ENCODE results near the gene KIAA0825.

The KIAA0825 gene

DNA sequence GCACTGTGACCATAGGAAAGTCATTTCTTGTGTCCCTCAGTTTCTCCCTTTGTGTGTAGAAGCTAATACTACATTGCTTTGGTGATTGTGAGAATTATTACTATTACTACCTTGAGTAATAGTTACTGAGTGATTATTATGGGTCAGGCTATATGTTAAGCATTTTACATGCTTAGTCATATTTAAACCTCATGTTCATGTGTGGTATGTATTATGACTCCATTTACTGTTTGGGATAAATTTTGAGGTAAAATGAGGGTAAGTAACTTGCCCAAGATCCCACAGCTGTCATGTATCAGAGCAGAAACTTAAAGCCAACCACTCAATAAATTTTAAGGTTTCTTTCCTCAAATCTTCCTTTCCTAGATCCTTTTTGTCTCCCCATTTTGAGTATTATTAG, 28.4 kb upstream of the KIAA0825 start:
- TF ChIP-seq, protein P1, sequence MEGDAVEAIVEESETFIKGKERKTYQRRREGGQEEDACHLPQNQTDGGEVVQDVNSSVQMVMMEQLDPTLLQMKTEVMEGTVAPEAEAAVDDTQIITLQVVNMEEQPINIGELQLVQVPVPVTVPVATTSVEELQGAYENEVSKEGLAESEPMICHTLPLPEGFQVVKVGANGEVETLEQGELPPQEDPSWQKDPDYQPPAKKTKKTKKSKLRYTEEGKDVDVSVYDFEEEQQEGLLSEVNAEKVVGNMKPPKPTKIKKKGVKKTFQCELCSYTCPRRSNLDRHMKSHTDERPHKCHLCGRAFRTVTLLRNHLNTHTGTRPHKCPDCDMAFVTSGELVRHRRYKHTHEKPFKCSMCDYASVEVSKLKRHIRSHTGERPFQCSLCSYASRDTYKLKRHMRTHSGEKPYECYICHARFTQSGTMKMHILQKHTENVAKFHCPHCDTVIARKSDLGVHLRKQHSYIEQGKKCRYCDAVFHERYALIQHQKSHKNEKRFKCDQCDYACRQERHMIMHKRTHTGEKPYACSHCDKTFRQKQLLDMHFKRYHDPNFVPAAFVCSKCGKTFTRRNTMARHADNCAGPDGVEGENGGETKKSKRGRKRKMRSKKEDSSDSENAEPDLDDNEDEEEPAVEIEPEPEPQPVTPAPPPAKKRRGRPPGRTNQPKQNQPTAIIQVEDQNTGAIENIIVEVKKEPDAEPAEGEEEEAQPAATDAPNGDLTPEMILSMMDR (IDR thresholded peaks at IDR 0.05; ENCODE audit: low read depth, low read length), result no peak
- H3K4me3 ChIP-seq (replicated peaks in 1 of 2; ENCODE audit: low read depth in 2 of 2, low read length in 2 of 2), result no peak overlapping the region
- DNase-seq (ENCODE audit: low read depth in 2 of 2), result no peak

DNA sequence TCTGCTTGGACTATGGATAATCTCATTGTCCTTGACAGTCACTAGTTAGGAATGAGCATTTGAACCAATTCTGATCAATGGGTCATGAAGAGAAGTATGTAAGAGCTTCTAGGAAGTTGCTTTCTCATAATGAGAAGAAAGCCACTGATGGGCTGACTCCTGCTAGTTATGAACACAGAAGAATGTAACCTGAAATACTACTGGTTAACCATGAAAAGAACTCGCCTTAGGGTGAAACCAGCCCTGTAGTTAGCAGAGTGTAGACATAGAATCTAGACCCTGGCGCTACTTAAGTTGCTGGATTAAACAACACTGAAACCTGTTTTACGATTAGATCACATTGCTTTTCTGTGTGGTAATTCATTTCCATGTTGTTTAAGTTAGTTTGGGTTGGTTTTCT, 26.6 kb upstream of the KIAA0825 start:
- TF ChIP-seq, protein P1 (IDR thresholded peaks at IDR 0.05; ENCODE audit: low read depth, low read length), result no peak
- DNase-seq (ENCODE audit: low read depth in 2 of 2), result no peak
- H3K4me3 ChIP-seq (replicated peaks in 1 of 2; ENCODE audit: low read depth in 2 of 2, low read length in 2 of 2), result no peak overlapping the region

DNA sequence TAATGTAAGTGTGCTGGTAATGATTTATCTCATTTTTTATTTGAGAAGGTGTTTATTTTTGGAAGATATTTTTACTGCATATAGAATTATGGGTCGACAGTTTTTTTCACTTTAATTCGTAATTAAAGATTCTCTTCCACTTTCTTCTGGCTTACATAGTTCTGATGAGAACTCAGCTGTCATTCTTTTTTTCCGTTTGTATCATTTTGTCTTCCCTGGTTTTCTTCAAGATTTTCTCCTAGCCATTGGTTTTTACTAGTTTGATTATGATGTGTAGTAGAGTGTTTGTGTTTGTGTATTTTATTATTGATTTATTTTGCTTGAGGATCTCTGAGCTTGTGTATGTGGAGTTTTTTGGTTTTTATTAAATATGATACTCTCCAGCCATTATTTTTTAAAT, 21.8 kb upstream of the KIAA0825 start:
- DNase-seq (ENCODE audit: low read depth in 2 of 2), result no peak
- TF ChIP-seq, protein P1 (IDR thresholded peaks at IDR 0.05; ENCODE audit: low read depth, low read length), result no peak
- H3K4me3 ChIP-seq (replicated peaks in 1 of 2; ENCODE audit: low read depth in 2 of 2, low read length in 2 of 2), result no peak overlapping the region

DNA sequence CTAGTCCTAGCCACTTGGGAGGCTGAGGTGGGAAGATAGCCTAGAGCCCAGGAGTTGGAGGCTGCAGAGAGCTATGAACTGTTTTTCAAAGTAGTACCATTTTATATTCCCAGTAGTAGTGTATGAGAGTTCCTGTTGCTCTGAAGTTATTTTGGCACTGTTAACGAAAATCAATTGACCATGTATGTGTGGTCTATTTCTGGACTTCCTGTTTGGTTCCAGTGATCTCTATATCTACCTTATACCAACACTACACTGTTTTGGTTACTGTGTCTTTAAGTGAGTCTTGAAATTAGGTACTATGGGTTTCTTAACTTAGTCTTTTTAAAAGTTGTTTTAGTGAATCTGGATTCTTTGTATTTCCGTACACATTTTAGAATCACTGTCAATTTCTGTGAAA, 13.6 kb upstream of the KIAA0825 start:
- DNase-seq (ENCODE audit: low read depth in 2 of 2), result no peak
- TF ChIP-seq, protein P1 (IDR thresholded peaks at IDR 0.05; ENCODE audit: low read depth, low read length), result no peak
- no peak overlapping the region for H3K4me3 ChIP-seq (replicated peaks in 1 of 2; ENCODE audit: low read depth in 2 of 2, low read length in 2 of 2)

DNA sequence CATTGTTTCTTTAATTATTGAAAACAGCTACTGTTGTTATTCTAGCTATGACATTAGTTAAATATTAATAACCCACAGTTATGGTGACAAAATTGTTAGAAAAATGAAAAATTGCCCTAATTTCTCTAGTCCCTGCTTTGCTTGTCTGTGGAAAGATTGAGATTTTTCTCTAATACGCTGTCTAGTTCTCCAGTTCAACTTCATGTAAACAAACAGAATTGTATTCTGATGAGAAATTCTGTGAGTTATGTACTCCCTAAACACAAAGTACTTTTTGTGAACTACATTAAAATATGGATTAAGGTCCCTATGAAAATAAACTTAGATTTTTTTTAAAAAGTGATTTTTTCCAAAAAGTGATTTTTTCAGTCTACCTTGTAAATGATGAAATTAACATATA, 8.8 kb upstream of the KIAA0825 start:
- no peak for DNase-seq (ENCODE audit: low read depth in 2 of 2)
- H3K4me3 ChIP-seq (replicated peaks in 1 of 2; ENCODE audit: low read depth in 2 of 2, low read length in 2 of 2), result no peak overlapping the region
- TF ChIP-seq, protein P1 (IDR thresholded peaks at IDR 0.05; ENCODE audit: low read depth, low read length), result no peak

DNA sequence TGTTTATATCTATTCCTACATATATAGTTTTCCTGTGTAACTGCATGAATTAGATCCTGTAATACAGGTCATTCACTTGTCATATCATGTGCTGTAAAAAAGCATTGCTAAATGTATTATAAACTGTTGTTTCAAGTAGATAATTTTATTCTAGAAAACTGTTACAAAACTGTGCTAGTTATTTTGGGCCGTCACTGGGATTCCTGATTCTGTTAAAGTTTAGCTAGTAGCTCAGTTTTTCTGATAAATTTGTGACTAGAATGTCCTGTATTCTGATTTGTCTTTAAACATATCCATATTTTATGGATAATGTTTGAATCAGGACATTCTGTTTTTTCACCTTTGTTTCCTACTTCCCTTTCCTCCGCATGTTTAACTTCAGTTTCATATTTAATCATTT, 5.5 kb upstream of the KIAA0825 start:
- TF ChIP-seq, protein P1 (IDR thresholded peaks at IDR 0.05; ENCODE audit: low read depth, low read length), result no peak

DNA sequence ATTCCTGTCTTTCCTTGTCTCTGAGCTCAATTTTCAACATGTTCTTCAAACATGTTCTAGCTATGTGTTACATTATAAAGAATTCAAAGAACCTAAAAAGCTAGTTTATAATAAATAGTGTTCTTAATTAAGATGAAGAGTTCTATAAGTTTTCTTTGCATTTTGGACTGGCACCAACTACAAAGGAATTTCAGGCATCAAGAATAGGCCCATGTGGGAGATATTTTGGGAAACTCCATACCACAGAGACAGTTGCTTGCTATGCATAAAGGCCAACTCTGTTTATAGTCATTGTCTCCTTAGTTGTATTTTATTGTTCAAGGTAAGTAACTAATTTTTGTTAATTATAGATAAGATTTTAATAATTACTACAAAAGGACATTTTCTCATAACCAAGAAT, 4.6 kb upstream of the KIAA0825 start:
- no peak overlapping the region for H3K4me3 ChIP-seq (replicated peaks in 1 of 2; ENCODE audit: low read depth in 2 of 2, low read length in 2 of 2)
- TF ChIP-seq, protein P1 (IDR thresholded peaks at IDR 0.05; ENCODE audit: low read depth, low read length), result no peak
- peak in 1 of 2 donors; percentile 13 for DNase-seq (ENCODE audit: low read depth in 2 of 2)

More for the DNA sequence above, 5.5 kb upstream of the KIAA0825 start:
- H3K4me3 ChIP-seq (replicated peaks in 1 of 2; ENCODE audit: low read depth in 2 of 2, low read length in 2 of 2), result no peak overlapping the region
- no peak for DNase-seq (ENCODE audit: low read depth in 2 of 2)

Measured in cardiac fibroblast (primary cell).